ENCODE results near the gene L1TD1. TPM values are rescaled to one million over a fixed set of nuclear protein-coding genes. Genes with fewer than 3 reads are reported as not detected.

The L1TD1 gene
- total and polyA plus RNA-seq, 2 of the 13 experiments (the other 11 are each of a cell fraction or from before 2014, with no cell fraction given), result not detected

DNA sequence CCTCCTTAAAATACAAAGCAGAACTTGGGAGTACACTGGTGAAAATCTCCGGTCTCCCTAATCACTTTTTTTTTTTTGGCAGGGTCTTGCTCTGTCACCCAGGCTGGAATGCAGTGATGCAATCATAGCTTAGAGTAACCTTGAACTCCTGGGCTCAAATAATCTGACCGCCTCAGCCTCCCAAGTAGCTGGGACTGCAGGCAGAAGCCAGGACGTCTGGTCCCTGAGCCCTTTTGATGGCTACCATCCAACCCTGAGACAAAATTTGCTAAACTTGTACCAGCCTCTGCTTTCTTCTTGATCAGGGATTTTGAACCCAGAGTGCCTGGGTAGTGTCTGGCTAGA, 4.1 kb downstream of the L1TD1 start (continued):
- TF ChIP-seq CREB1 (IDR thresholded peaks at IDR 0.05), result no peak
- peak; percentile 54; the same call in 1 of the 2 replicates for TF ChIP-seq CREB1 (CRISPR knock-in tag; IDR thresholded peaks at IDR 0.05)
- TF ChIP-seq ZNF614 (CRISPR knock-in tag; IDR thresholded peaks at IDR 0.05; ENCODE audit: borderline replicate concordance), result no peak
- no peak for TF ChIP-seq RARG (CRISPR knock-in tag; IDR thresholded peaks at IDR 0.05; ENCODE audit: low read depth)
- TF ChIP-seq, protein P1, sequence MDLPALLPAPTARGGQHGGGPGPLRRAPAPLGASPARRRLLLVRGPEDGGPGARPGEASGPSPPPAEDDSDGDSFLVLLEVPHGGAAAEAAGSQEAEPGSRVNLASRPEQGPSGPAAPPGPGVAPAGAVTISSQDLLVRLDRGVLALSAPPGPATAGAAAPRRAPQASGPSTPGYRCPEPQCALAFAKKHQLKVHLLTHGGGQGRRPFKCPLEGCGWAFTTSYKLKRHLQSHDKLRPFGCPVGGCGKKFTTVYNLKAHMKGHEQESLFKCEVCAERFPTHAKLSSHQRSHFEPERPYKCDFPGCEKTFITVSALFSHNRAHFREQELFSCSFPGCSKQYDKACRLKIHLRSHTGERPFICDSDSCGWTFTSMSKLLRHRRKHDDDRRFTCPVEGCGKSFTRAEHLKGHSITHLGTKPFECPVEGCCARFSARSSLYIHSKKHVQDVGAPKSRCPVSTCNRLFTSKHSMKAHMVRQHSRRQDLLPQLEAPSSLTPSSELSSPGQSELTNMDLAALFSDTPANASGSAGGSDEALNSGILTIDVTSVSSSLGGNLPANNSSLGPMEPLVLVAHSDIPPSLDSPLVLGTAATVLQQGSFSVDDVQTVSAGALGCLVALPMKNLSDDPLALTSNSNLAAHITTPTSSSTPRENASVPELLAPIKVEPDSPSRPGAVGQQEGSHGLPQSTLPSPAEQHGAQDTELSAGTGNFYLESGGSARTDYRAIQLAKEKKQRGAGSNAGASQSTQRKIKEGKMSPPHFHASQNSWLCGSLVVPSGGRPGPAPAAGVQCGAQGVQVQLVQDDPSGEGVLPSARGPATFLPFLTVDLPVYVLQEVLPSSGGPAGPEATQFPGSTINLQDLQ (CRISPR knock-in tag; IDR thresholded peaks at IDR 0.05), result no peak
- no peak for TF ChIP-seq ZNF354B (CRISPR knock-in tag; IDR thresholded peaks at IDR 0.05)
- no peak for TF ChIP-seq ZNF761 (CRISPR knock-in tag; conservative IDR thresholded peaks at IDR 0.05)
- no peak for TF ChIP-seq ZNF430 (CRISPR knock-in tag; IDR thresholded peaks at IDR 0.05)
- no peak for TF ChIP-seq ZSCAN30 (CRISPR knock-in tag; IDR thresholded peaks at IDR 0.05)
- no peak for TF ChIP-seq ZNF598 (CRISPR knock-in tag; IDR thresholded peaks at IDR 0.05; ENCODE audit: borderline replicate concordance)
- TF ChIP-seq ZNF557 (CRISPR knock-in tag; IDR thresholded peaks at IDR 0.05), result no peak
- TF ChIP-seq, protein P2, sequence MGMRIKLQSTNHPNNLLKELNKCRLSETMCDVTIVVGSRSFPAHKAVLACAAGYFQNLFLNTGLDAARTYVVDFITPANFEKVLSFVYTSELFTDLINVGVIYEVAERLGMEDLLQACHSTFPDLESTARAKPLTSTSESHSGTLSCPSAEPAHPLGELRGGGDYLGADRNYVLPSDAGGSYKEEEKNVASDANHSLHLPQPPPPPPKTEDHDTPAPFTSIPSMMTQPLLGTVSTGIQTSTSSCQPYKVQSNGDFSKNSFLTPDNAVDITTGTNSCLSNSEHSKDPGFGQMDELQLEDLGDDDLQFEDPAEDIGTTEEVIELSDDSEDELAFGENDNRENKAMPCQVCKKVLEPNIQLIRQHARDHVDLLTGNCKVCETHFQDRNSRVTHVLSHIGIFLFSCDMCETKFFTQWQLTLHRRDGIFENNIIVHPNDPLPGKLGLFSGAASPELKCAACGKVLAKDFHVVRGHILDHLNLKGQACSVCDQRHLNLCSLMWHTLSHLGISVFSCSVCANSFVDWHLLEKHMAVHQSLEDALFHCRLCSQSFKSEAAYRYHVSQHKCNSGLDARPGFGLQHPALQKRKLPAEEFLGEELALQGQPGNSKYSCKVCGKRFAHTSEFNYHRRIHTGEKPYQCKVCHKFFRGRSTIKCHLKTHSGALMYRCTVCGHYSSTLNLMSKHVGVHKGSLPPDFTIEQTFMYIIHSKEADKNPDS (CRISPR knock-in tag; IDR thresholded peaks at IDR 0.05), result no peak
- no peak for TF ChIP-seq ZFP90 (CRISPR knock-in tag; IDR thresholded peaks at IDR 0.05; ENCODE audit: borderline replicate concordance)
- TF ChIP-seq, protein P3, sequence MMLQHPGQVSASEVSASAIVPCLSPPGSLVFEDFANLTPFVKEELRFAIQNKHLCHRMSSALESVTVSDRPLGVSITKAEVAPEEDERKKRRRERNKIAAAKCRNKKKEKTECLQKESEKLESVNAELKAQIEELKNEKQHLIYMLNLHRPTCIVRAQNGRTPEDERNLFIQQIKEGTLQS (CRISPR knock-in tag; IDR thresholded peaks at IDR 0.05), result peak; percentile 93
- TF ChIP-seq, protein P4, sequence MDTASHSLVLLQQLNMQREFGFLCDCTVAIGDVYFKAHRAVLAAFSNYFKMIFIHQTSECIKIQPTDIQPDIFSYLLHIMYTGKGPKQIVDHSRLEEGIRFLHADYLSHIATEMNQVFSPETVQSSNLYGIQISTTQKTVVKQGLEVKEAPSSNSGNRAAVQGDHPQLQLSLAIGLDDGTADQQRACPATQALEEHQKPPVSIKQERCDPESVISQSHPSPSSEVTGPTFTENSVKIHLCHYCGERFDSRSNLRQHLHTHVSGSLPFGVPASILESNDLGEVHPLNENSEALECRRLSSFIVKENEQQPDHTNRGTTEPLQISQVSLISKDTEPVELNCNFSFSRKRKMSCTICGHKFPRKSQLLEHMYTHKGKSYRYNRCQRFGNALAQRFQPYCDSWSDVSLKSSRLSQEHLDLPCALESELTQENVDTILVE (CRISPR knock-in tag; IDR thresholded peaks at IDR 0.05), result no peak
- TF ChIP-seq NBN (conservative IDR thresholded peaks at IDR 0.05), result no peak
- peak; percentile 60; the same call in 1 of the 2 replicates for TF ChIP-seq NR2C2 (CRISPR knock-in tag; IDR thresholded peaks at IDR 0.05; ENCODE audit: borderline replicate concordance)
- no peak for TF ChIP-seq ZNF724P (CRISPR knock-in tag; IDR thresholded peaks at IDR 0.05; ENCODE audit: borderline replicate concordance)
- no peak for TF ChIP-seq ASH2L (IDR thresholded peaks at IDR 0.05; ENCODE audit: insufficient read length, low read depth, low read length)
- TF ChIP-seq ZSCAN21 (CRISPR knock-in tag; IDR thresholded peaks at IDR 0.05; ENCODE audit: borderline replicate concordance), result no peak
- TF ChIP-seq MBNL3 (CRISPR knock-in tag; conservative IDR thresholded peaks at IDR 0.05), result no peak
- no peak for TF ChIP-seq ZNF768 (CRISPR knock-in tag; IDR thresholded peaks at IDR 0.05)
- no peak for TF ChIP-seq SRSF1 (optimal IDR thresholded peaks at IDR 0.05; ENCODE audit: low read depth, low read length)
- TF ChIP-seq SP140L (CRISPR knock-in tag; IDR thresholded peaks at IDR 0.05; ENCODE audit: borderline replicate concordance), result no peak
- no peak for TF ChIP-seq ZNF773 (CRISPR knock-in tag; IDR thresholded peaks at IDR 0.05; ENCODE audit: borderline replicate concordance)
- 0 out of 2 replicates have a peak, but pooled peaks have one; percentile 42 for TF ChIP-seq MTA1 (CRISPR knock-in tag; IDR thresholded peaks at IDR 0.05; ENCODE audit: borderline replicate concordance)
- TF ChIP-seq ZNF644 (CRISPR knock-in tag; IDR thresholded peaks at IDR 0.05; ENCODE audit: low read depth), result 0 out of 2 replicates have a peak, but pooled peaks have one; percentile 22
- no peak for TF ChIP-seq ATF7-NPFF (CRISPR knock-in tag; IDR thresholded peaks at IDR 0.05; ENCODE audit: low read depth)
